ENCODE results near the gene NOL4L.

The NOL4L gene

GRCh38 chr20:32614303-32614702 is 29.2 kb upstream of the NOL4L start:
- Histone ChIP-seq H3K4me3 (replicated peaks; ENCODE audit: insufficient read depth, low read length) (no peak overlapping the region), H3K27me3 (ENCODE audit: insufficient read depth, poor library complexity, severe bottlenecking) (no peaks in the 10 kb centered on the region), H3K27ac (replicated peaks) (no peak overlapping the region)
- TF ChIP-seq CTCF (IDR thresholded peaks at IDR 0.05; ENCODE audit: insufficient read depth, low read length): no peak
- TF ChIP-seq POLR2AphosphoS5 (IDR thresholded peaks at IDR 0.05; ENCODE audit: low read depth): no peak
- DNase-seq (ENCODE audit: low read depth in 1 of 2, low spot score in 1 of 2): no peak

DNA sequence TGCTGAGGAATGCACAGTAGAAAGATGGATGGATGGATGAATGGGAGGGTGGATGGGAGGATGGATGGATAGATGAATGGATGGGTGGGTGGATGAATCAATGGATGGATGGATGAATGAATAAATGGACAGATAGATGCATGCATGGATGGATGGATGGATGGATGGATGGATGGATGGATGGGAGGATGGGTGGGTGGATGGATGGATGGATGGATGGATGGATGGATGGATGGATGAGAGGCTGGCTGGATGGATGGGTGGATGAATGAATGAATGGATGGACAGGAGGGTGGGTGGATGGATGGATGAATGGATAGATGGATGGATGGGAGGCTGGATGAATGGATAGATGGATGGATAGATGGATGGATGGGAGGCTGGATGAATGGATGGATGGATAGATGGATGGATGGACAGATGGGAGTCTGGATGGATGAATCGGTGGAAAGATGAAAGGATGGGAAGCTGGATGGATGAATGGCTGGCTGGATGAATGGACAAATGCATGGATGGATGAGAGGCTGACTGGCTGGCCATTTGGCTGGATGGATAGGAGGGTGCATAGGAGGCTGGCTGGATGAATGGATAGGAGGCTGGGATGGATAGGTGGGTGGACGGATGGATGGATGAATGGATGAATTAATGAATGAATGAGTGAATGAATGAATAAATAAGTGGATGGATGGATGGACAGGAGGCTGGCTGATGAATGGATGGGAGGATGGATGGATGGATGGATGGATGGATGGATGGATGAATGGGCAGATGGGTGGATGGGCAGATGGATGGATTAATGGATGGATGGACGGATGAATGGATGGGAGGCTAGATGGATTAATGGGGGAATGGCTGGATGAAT is 28.3 kb upstream of the NOL4L start:
- H3K27me3 ChIP-seq (ENCODE audit: insufficient read depth, poor library complexity, severe bottlenecking): no peaks in the 10 kb centered on the region
- TF ChIP-seq CTCF (IDR thresholded peaks at IDR 0.05; ENCODE audit: insufficient read depth, low read length) (no peak), POLR2AphosphoS5 (IDR thresholded peaks at IDR 0.05; ENCODE audit: low read depth) (no peak), GABPA (IDR thresholded peaks at IDR 0.05; ENCODE audit: low read depth) (no peak), SPI1 (IDR thresholded peaks at IDR 0.05; ENCODE audit: borderline replicate concordance, low read depth) (no peak)
- TF ChIP-seq, protein P1, sequence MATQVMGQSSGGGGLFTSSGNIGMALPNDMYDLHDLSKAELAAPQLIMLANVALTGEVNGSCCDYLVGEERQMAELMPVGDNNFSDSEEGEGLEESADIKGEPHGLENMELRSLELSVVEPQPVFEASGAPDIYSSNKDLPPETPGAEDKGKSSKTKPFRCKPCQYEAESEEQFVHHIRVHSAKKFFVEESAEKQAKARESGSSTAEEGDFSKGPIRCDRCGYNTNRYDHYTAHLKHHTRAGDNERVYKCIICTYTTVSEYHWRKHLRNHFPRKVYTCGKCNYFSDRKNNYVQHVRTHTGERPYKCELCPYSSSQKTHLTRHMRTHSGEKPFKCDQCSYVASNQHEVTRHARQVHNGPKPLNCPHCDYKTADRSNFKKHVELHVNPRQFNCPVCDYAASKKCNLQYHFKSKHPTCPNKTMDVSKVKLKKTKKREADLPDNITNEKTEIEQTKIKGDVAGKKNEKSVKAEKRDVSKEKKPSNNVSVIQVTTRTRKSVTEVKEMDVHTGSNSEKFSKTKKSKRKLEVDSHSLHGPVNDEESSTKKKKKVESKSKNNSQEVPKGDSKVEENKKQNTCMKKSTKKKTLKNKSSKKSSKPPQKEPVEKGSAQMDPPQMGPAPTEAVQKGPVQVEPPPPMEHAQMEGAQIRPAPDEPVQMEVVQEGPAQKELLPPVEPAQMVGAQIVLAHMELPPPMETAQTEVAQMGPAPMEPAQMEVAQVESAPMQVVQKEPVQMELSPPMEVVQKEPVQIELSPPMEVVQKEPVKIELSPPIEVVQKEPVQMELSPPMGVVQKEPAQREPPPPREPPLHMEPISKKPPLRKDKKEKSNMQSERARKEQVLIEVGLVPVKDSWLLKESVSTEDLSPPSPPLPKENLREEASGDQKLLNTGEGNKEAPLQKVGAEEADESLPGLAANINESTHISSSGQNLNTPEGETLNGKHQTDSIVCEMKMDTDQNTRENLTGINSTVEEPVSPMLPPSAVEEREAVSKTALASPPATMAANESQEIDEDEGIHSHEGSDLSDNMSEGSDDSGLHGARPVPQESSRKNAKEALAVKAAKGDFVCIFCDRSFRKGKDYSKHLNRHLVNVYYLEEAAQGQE (IDR thresholded peaks at IDR 0.05; ENCODE audit: insufficient replicate concordance, low read depth): no peak
- DNase-seq (ENCODE audit: low read depth in 1 of 2, low spot score in 1 of 2): no peak
- no peak overlapping the region for H3K4me3 ChIP-seq (replicated peaks; ENCODE audit: insufficient read depth, low read length)
- no peak overlapping the region for H3K27ac ChIP-seq (replicated peaks)

DNA sequence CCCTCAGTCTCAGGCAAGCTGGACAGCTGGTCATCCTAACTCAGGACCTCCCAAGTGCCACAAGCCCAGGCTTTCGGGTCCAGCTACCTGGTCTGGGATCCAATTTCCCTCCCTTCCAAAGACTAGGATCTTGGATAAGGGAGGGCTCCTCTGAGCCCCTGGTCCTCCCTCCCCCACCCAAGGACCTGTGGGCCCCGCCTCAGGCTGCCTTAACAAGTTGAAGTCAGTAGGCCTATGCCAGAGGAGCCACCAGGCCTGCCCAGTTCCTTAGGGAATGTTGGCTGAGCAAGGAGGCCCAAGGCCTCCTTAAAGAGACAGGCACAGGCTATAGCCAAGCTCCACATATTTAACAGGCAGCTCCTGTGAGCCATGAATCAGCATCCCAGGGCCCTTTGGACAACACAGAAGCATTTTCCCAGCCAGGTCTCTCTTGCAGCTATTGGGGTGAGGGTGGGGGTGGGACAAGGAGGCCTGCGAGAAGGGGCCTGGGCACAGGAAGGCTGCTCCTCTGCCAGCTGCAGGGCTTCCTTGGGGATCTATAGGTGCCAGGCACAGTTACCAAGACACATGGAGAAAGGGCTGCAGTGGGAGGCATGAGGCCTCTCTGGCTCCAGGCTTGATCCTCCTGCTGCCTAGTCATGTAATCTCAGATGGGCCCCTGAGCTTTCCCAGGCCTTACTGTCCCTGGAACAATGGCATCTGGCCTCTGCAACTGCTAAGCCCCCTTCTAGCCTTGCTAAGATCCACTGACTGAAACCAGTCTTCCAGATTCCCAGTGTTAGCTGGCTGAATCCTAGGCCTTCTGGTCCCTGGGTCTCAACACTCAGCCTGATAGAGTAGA is 27.4 kb upstream of the NOL4L start:
- DNase-seq (ENCODE audit: low read depth in 1 of 2, low spot score in 1 of 2): no peak
- Histone ChIP-seq H3K4me3 (replicated peaks; ENCODE audit: insufficient read depth, low read length) (no peak overlapping the region), H3K27ac (replicated peaks) (no peak overlapping the region), H3K27me3 (ENCODE audit: insufficient read depth, poor library complexity, severe bottlenecking) (no peaks in the 10 kb centered on the region)
- TF ChIP-seq POLR2AphosphoS5 (IDR thresholded peaks at IDR 0.05; ENCODE audit: low read depth) (no peak), CTCF (IDR thresholded peaks at IDR 0.05; ENCODE audit: insufficient read depth, low read length) (no peak), GABPA (IDR thresholded peaks at IDR 0.05; ENCODE audit: low read depth) (no peak), SPI1 (IDR thresholded peaks at IDR 0.05; ENCODE audit: borderline replicate concordance, low read depth) (no peak)
- TF ChIP-seq, protein P1 (IDR thresholded peaks at IDR 0.05; ENCODE audit: insufficient replicate concordance, low read depth): no peak

All from HL-60 (cell line).